ENCODE data around the gene ARHGEF10L. TPM values are rescaled to one million over a fixed set of nuclear protein-coding genes. Genes with fewer than 3 reads are reported as not detected.
A peak's percentile ranks its signal among the peaks of the same experiment; 100 is the strongest.

The ARHGEF10L gene
- total RNA-seq, 1 donor from 2014 or later = 39.9 TPM

DNA sequence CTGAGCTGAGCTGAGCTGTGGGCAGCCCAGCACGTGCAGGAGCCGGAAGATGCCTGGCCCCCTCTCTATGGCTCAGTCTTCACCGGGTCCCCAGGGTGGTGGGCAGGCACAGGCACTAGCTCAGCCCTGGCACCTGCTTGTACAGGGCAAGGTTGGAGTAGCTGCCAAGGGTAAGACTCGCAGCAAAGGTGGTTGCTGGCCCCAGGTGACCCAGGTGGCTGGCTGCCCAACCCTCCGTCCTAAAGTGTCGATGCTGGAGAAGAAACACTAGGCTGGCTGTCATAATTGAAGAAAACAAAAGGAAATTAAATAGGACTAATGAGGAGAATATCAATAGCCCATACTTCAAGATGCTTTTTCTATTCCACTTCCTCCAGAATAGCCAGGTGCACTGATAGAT, 138.5 kb downstream of the ARHGEF10L start:
- no peak for DNase-seq

DNA sequence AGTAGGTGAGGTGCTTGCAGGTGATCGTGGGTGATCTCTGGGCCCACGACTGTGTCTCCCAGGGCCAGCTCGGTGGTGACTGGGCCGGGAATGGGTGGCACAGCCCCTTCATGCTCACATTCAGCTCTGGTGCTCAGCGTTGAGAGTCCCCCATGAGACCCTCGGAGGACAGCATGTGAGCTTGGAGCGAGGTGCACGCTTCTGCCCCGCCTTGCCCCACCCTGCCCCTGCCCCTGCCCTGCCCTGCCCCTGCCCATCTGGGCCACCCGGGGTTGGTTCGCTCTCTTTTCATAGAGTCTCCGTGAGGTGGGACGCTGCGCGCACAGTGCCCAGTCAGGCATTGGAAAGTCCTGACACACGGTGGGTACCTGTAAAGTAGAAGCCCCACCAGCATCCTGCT, 140.4 kb downstream of the ARHGEF10L start:
- DNase-seq = no peak

DNA sequence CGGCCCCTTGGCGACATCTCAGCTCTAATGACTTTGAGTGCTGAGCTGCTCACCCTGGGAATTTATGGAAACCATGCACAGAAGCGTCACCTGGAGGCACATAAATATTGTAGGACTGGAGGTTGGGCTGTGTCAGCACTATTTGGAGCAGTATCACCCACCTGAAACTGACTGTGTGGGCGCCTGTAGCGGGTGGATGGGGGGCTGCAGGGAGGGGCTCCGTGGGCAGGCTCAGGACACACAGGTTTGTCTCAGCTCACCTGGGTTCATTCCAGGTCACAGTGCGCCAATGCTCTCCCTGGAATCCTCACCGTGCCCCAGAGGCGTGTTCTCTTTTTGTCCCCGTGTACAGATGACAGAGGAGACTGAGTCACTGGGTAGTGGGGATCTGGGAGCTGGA, 140.8 kb downstream of the ARHGEF10L start:
- no peak for DNase-seq

DNA sequence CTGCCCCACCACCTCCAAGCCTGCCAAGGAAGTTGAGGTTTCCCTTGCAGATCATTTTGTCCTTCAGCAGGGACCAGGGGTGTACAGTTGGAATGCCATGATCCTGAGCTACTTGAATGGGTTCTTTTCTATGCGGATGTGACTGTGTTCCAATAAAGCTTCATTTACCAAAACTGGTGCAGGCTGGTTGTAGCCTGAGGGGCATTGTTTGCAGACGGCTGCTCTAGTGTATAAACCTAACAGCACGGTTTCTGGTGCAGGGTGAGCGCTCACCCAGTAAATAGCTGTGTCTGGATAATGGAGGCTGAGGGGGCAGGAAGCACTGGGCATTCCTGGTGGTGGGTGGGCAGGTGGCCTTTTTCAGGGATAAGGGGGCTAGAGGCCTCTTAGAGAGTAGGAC, 142.9 kb downstream of the ARHGEF10L start:
- DNase-seq = no peak

DNA sequence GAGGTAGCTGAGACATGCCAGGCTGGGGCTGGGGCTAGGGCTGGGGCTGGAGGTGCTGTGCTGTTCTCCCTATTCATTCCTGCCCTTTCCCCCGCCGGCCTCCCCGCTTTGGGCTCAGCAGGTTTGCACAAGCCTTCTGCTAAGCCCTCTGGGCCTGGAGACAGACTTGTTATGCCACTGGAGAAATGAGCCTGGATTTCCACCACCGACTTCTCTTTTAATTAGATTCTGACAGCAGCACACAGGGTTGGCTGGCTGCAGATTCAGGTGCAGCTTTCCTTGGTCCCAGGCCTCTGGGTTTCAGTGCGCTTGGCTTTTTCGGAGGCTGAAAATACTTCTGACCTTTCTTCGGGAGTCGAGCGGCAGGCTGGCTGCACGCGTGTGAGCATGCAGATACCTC, 144.1 kb downstream of the ARHGEF10L start:
- peak; percentile 52 for DNase-seq

DNA sequence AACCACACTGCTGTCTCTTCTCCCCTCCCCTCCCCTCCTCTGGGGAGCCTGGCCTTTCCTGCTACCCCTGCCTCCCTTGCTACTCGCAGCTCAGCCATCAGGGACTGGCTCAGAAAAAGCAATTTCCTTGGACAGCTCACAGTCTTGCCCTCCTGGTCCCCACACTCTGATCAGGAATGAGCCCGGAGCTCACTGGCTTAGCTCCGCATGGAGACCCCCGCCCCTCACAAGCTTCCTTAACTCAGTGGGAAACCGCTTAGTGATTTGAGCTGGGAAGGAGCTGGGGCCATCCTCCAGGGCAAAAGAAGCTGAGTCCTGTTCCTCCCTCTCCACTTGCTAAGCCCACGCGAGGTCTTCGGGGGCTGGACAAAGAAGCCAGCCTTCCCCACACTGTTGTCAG, 145.3 kb downstream of the ARHGEF10L start:
- DNase-seq = no peak

DNA sequence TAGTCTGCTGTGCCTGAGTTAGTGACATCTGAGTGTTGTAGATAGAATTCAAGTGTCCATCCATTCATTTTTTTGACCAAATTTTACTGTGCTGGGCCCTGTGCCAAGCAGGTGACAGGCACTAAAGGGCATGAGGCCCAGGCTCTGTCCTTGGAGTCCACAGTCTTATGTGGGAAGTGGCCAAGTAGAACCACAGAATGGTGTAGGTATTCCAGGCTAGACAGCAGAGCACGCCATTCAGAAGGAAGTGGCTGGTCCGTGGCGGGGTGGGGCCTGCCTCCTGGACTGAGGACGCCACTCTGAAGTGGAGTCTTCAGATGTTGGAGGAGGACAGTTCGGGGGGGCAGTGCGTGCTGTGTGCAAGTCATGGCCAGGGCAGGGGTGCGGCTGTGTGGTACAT, 146.8 kb downstream of the ARHGEF10L start:
- no peak for DNase-seq

DNA sequence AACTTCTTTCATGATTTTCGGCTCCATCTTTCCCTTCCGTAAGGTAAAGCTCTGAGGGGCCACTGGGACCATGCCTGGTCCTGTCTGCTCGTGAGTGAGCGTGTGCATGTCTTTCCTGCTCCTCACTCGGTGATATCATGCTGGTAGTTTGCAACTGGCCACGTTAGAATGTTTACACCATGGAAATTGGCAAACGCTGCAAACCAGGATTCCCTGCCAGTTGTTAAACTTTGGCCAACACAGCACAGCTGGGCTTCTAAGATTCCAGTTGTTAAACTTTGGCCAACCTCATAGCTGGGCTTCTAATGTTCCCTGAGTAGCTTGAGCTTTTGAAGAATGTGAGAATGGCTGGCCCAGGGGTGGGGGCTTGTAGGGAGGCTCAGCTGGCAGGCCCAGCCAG, 147.6 kb downstream of the ARHGEF10L start:
- DNase-seq = peak; percentile 89

DNA sequence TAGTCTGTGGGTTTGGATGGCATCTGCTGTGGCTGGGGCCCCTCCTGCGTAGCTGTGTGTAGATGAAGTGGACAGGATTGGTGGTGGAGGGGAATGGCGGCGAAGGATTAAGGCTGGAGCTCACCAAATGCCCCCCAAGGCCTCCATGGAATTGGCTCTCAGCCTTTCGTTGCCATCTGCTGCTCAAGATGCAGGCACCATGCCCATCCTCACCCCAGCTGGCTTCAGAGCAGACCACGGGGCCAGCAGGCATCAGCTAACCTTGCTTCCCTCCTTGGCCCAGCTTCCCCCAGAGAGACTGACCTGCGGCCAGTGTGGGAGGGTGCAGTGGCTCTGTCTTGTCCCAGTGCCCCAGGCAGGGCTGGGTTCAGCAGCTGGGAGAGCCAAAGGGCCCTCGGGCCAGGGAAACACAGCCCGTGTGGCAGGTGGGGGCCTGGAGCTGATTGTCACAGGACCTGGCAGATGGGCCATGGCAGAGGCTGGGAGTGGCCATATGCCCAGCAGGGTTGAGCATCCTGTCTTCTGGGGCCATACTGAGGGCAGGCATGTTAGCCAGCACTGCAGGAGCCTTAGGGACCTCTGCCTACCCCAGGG, 148.8 kb downstream of the ARHGEF10L start:
- no peak for DNase-seq

DNA sequence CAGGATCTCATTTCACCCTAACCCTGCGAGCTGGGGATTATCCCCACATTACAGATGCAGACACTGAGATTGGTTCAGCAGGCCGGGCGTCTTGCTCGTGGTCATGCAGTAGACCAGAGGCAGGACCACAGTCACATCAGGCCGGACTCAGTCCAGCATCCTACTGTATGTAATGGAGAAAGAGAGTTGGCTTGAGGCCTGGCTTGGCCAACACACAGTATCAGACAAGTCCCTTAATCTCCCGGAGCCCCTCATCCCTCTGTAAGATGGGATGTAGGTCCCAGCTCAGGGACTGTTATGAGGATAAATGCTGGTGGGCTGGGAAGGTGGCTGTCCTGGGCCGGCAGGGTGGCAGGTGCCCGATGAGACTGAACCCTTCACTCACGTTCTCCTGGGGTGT, 149.5 kb downstream of the ARHGEF10L start:
- DNase-seq = no peak

DNA sequence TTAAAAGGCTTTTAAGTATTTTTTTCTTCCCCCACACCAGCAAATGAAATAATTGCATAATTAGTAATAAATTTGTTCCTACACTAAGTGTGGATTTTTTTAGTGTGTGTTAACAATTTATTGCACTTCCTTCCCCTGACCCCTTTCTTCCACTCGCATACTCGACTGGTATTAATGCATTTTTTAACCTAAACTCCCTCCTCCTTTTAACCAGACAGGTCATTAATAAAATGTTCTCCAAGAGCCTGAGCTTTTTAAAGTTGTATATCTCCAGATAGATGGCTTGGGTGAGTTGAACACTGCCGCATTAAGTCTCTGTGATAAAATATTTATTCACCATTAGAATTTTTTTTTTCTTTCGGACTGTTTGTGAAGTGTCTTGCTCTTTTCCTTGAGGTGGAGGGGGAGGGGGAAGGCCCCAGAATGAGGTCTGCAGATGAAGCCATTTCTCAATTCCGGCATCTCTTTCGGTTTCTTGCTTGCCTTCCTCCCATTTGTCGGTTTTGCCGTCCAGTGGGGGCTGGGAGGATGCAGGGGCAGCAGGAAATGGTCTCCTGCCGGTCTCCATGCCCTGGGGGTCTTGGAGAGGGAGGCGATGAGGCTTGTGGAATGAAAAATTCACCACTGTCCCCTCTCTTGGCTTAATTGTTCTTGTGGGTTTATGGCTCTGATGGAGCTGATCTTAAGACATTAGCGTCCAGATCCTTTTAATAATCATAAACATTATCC, 151.6 kb downstream of the ARHGEF10L start:
- DNase-seq = no peak

DNA sequence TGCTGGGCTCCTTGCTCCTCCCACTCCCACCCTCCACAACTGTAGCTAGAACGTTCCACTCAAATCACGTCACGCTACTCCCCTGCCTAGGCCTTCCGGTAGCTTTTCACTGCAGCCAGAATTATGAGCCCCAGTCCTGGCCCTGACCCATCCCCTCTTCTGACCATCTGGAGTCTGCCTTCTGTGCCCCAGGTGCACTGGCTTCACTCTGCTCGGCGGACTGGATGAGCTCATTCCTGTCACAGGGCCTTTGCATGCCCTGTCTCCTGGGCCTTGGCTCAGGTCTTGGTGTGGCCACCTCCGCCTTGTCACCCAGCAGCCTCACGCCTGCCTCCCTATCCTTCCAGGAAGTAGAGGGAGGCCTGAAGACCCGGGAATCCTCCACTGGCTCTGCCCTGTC, 153.1 kb downstream of the ARHGEF10L start:
- DNase-seq = no peak

DNA sequence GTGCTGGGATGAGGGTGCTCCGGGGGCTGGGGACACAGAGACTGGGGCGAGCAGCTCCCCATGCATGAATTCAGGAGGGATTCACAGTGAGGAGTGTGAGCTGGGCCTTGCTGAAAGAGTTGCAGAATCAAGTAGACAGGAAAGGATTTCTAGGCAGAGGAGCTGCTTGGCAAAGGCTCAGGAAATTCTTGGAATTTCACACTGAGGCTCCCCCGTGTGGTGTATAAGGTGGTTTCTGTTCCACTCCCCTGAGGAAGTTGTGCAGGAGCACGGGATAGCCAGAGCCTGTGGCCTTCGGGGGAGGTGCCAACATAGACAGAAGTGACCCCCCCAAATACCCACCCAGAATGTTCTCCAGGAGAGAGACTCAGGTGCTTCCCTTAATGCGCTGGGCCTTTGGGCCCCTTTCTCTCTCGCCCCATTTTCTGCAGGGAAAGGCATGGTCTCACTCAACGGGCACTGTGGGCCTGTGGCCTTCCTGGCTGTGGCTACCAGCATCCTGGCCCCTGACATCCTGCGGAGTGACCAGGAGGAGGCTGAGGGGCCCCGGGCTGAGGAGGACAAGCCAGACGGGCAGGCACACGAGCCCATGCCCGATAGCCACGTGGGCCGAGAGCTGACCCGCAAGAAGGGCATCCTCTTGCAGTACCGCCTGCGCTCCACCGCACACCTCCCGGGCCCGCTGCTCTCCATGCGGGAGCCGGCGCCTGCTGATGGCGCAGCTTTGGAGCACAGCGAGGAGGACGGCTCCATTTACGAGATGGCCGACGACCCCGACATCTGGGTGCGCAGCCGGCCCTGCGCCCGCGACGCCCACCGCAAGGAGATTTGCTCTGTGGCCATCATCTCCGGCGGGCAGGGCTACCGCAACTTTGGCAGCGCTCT, 157.2 kb downstream of the ARHGEF10L start:
- peak; percentile 79 for DNase-seq

DNA sequence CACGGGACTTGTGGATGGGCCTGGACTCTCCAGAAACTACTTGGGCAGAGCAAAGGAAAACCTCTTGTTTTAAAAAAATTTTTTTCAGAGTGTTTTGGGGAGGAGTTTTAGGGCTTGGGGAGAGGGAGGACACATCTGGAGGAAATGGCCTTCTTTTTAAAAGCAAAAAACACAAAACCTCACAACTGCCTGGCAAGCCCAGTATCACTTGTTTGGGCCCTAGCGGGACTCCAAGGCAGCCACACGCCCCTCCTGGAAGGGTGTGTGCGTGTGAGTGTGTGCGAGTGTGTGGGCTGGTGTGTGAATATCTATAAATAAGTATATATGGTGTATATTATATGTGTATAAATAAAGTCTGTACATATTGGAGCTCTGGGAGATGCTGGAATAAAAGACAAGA, 158.0 kb downstream of the ARHGEF10L start:
- no peak for DNase-seq

DNA sequence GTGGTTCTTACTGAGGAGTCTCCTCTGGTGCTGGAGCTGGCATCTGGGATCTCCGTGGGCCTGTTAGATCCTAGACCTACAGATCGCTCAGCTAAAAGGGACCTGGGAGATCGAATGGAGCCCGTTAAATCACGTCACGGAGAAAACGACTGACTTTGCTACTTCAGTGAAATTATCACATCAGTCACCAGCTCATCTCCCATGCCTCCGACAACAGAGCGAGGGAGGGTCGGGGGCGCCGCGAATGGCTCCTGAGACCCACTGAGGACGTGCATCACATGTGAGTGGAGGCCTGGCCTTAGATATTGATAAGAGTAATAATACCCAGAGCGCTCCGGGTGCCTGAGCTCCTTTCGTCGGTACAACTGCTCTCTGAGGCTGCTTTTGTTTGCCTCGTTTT, 160.1 kb downstream of the ARHGEF10L start:
- DNase-seq = no peak

DNA sequence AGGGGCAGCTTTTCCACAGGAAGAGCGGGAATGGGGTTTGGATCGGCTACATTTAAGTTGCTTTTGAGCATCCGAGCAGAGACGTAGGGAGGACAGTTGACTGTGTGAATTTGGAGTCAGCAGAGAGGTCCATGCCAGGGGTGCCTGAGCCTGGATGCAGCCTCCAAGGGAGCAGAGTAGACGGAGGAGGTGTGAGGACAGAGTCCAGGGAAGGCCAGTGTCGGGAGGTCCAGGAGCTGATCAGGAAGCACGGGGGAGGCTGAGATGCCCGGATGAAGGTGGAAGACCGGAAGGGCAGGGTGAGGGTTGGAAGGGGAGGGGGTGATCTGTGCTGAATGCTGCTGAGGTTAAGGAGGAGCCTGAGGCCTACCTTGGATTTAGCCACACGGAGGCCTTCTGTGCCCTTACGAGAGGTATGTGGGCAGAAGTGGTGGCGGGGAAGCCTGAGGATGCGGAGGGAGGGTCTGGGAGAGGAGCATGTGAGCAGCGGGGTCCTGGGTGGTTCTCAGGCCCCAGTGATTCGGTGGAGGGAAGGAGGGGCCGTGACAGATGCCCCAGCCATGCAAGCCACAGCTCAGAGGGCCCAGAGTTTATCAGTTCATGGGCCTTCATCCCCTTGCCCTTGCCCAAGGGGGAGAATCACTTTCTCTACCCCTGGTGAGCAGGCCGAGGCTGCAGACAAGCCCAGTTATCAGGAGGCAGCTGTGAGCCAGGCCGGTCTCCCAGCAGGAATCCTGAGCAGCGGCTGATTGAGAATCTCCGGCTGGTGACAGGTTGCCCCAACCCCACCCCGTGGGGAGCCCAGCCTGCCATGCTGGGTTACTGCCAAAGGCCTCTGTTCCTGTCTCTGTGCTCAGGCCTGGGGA, 161.7 kb downstream of the ARHGEF10L start:
- DNase-seq = no peak

DNA sequence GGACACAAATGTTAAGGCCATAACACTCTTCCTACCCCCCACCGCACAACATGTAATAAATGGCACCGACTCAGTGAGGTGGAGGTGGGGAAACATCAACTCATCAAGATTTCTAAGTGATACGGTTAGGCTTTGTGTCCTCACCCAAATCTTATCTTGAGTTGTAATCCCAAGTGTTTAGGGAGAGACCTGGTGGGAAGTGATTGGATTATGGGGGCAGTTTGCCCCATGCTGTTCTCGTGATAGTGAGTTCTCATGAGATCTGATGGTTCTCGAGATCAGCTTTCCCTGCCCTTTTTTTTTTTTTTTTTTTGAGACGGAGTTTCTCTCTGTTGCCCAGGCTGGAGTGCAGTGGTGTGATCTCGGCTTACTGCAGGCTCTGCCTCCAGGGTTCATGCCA, 164.7 kb downstream of the ARHGEF10L start:
- DNase-seq = no peak

DNA sequence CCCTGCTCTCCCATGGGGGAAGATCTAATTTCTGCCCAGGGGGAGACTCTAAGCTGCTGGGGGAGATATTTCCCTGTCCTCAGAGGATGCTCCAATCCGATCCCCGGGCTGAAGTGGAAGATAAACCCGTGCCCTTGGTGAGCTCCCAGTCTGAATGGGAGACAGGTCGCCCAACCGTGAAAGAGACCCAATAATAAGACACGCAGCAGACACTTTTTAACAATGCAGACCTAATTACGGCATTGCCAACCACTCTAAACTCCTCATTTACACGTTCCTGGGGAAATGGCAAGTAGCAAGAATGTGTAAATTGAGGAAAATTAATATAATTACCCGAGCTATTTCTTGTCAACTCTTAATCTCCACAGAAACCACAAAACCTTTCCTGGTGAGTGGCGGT, 166.9 kb downstream of the ARHGEF10L start:
- DNase-seq = no peak

DNA sequence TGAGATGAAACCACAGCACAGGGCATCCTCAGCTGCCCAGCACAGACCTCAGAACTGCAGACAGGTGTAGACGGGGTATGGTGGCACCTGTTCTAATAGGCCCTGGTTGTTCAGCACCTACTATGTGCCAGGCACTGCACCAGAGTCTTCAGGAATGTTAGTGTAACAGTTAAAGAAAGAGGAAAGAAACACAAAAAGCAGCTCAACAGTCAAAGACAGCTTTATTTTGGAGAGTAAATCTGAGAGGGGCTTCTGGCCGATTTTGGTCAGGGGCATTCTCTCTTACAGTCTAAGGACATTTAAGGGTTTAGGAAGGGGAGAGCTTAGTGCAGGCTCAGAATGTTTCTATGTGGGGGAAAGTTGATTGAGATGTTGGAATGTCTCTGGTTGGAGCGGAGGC, 170.5 kb downstream of the ARHGEF10L start:
- DNase-seq = no peak

DNA sequence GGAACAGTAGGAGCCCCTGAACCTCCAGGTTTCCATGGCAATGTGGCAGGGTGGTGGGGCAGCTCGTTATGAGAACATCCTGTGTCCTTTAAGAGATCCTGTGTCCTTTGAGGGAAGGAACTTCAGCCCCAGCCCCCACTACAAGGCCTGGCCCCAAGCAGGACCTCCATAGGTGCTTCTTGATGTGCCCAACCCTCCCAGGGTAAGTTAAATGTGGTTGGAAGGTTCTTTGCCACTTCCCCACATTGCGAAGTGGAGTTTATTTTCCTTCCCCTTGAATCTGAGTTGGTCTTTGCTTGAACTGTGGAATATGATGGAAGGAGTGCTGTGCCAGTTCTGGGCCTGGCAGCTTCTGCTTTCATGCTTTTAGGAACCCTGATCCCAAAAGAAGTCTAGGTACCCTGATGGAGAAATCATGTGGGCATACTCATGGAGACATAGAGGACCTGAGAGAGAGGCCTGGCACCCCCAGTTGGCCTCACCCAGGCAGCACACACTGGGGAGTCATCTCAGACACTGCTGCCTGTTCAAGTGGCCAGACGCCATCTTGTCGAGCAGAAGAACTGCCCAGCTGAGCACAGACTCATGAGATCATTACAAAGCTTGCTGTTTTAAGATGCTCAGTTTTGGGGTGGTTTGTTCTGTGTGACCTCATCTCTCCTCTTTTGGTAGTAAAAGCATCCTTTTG, 171.5 kb downstream of the ARHGEF10L start:
- no peak for DNase-seq

DNA sequence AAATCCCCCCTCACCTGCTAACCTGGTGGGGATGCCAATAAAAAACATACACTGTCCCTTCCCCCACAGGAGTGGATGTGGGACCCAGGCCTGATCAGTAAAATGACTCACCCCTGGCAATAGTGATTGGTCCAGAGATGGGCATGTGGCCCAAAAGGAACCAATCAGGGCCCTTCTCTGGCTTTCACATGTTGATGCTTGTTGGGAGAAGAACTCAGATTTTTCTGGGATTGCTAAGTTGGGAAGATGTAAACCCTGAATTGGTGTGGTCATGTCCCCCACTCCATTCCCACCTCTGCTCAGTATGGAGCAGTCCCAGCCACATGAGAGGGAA, 172.0 kb downstream of the ARHGEF10L start:
- DNase-seq = no peak

DNA sequence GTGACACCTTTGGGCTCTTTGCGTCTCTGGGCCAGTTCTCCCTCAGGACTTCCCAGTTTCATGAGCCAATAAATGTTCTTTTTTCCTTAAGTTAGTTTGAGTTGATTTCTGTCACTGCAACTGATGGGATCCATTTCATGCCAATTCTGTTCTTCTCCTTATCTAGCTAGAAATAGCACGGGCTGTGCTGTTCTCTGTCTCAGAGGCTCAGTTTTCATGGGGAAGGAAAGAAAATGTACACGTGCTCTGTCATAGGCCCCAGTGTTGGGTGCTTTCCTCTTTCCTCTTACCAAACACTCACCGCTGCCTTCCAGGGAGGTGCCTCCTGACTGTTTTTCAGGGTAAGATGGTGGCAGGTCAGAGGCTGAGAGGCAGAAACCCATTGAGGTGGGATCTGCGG, 172.4 kb downstream of the ARHGEF10L start:
- no peak for DNase-seq
